SK-N-SH (cell line): ENCODE results near the gene ATP5MG.

Source experiments
- EP300 ChIP-seq, 2 experiments: IDR thresholded peaks; 2 replicates each; pipeline versions ENCODE4 v1.4.0 to v1.6.1; 2012; ENCODE audit warnings: borderline replicate concordance in 1 of 2, low read depth in 1 of 2, low read length in 1 of 2
- NRF1 ChIP-seq: IDR thresholded peaks from 2 replicates; pipeline ENCODE4 v1.6.1; 2012; ENCODE audit warnings: low read depth, mild to moderate bottlenecking, low read length
- POLR2AphosphoS5 ChIP-seq: IDR thresholded peaks from 2 replicates; pipeline ENCODE4 v1.6.1; 2012; ENCODE audit warnings: low read depth, low read length
- RAD21 ChIP-seq: IDR thresholded peaks from 2 replicates; pipeline ENCODE4 v1.6.1; 2012; ENCODE audit warnings: mild to moderate bottlenecking, low read length
- RCOR1 ChIP-seq: fragments of 150-350 bp; IDR thresholded peaks from 2 replicates; pipeline ENCODE4 v1.6.1; 2017; ENCODE audit warnings: antibody characterized with exemption, low read length
- SIN3A ChIP-seq: IDR thresholded peaks from 2 replicates; pipeline ENCODE4 v1.6.1; 2012; ENCODE audit warnings: low read depth, mild to moderate bottlenecking, low read length, moderate library complexity, borderline replicate concordance
- TCF12 ChIP-seq: IDR thresholded peaks from 2 replicates; pipeline ENCODE4 v1.4.0; 2012
- TF ChIP-seq, protein P1 (sequence below): fragments of 200-600 bp; sonication (generic); IDR thresholded peaks from 2 replicates; pipeline ENCODE4 v1.6.1; 2017; ENCODE audit warnings: antibody characterized with exemption, mild to moderate bottlenecking, moderate library complexity
- TF ChIP-seq, protein P2 (sequence below): IDR thresholded peaks from 2 replicates; pipeline ENCODE4 v1.6.1; 2012; ENCODE audit warnings: mild to moderate bottlenecking, low read depth, low read length, moderate library complexity

DNA sequence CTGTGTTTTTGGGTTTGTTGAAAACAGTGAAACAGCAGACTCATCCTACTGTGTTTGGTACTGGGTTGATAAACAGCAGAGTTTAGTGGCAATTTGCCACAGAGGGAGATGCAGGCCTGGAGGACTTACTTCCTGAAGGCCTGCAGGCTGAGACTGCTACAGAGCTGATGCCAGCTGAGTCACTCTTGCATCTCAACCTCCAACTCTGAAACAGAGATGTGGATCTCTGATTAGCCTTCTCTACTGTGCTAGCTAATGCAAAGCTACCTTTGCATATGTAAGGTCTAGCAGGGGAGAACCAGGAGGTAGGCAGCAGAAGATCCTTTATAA, 14.3 kb downstream of the ATP5MG start:
- TF ChIP-seq, protein P1, sequence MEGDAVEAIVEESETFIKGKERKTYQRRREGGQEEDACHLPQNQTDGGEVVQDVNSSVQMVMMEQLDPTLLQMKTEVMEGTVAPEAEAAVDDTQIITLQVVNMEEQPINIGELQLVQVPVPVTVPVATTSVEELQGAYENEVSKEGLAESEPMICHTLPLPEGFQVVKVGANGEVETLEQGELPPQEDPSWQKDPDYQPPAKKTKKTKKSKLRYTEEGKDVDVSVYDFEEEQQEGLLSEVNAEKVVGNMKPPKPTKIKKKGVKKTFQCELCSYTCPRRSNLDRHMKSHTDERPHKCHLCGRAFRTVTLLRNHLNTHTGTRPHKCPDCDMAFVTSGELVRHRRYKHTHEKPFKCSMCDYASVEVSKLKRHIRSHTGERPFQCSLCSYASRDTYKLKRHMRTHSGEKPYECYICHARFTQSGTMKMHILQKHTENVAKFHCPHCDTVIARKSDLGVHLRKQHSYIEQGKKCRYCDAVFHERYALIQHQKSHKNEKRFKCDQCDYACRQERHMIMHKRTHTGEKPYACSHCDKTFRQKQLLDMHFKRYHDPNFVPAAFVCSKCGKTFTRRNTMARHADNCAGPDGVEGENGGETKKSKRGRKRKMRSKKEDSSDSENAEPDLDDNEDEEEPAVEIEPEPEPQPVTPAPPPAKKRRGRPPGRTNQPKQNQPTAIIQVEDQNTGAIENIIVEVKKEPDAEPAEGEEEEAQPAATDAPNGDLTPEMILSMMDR: no peak
- TF ChIP-seq POLR2AphosphoS5 (peak; percentile 50; the same call in 1 of the 2 replicates), RAD21 (peak; percentile 38; the same call in 1 of the 2 replicates), NRF1 (no peak), SIN3A (peak; percentile 84; the same call in 1 of the 2 replicates), EP300 (IDR thresholded peaks at IDR 0.05; ENCODE audit: borderline replicate concordance in 1 of 2, low read depth in 1 of 2, low read length in 1 of 2) (peak; percentile 43 to 57; a peak in 3 of 4 replicates), RCOR1 (peak; percentile 56; the same call in 1 of the 2 replicates), TCF12 (peak; percentile 91)
- TF ChIP-seq, protein P2, sequence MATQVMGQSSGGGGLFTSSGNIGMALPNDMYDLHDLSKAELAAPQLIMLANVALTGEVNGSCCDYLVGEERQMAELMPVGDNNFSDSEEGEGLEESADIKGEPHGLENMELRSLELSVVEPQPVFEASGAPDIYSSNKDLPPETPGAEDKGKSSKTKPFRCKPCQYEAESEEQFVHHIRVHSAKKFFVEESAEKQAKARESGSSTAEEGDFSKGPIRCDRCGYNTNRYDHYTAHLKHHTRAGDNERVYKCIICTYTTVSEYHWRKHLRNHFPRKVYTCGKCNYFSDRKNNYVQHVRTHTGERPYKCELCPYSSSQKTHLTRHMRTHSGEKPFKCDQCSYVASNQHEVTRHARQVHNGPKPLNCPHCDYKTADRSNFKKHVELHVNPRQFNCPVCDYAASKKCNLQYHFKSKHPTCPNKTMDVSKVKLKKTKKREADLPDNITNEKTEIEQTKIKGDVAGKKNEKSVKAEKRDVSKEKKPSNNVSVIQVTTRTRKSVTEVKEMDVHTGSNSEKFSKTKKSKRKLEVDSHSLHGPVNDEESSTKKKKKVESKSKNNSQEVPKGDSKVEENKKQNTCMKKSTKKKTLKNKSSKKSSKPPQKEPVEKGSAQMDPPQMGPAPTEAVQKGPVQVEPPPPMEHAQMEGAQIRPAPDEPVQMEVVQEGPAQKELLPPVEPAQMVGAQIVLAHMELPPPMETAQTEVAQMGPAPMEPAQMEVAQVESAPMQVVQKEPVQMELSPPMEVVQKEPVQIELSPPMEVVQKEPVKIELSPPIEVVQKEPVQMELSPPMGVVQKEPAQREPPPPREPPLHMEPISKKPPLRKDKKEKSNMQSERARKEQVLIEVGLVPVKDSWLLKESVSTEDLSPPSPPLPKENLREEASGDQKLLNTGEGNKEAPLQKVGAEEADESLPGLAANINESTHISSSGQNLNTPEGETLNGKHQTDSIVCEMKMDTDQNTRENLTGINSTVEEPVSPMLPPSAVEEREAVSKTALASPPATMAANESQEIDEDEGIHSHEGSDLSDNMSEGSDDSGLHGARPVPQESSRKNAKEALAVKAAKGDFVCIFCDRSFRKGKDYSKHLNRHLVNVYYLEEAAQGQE: peak; percentile 69
